Hepatocyte (in vitro differentiated cells): ENCODE measurements around the gene SGTA. TPM values are rescaled to one million over a fixed set of nuclear protein-coding genes. Genes with fewer than 3 reads are reported as not detected.

Experiments
- DNase-seq: peaks from one replicate; pipeline ENCODE4 v3.0.0-alpha.2; 2016; ENCODE audit warnings: low spot score
- H2AFZ ChIP-seq: fragments of 200-600 bp; sonication (generic); 2 replicates; pipeline ENCODE4 v1.6.0; 2016; ENCODE audit warnings: antibody characterized with exemption, mild to moderate bottlenecking
- H3K27ac ChIP-seq: fragments of 200-600 bp; sonication (generic); 2 replicates; pipeline ENCODE4 v1.5.1; 2016; ENCODE audit warnings: mild to moderate bottlenecking
- H3K27me3 ChIP-seq: fragments of 200-600 bp; sonication (generic); 2 replicates; pipeline ENCODE4 v1.6.1; 2016
- H3K36me3 ChIP-seq: fragments of 200-600 bp; sonication (generic); replicated peaks from 2 replicates; pipeline ENCODE4 v1.5.1; 2016; ENCODE audit warnings: low read depth; ENCODE audit not compliant: insufficient read depth
- H3K4me1 ChIP-seq: fragments of 200-600 bp; sonication (generic); 2 replicates; pipeline ENCODE4 v1.5.1; 2016; ENCODE audit warnings: mild to moderate bottlenecking, moderate library complexity; ENCODE audit not compliant: insufficient read depth
- H3K4me2 ChIP-seq: fragments of 200-600 bp; sonication (generic); 2 replicates; pipeline ENCODE4 v1.6.0; 2016
- H3K4me3 ChIP-seq: fragments of 200-600 bp; sonication (generic); 2 replicates; pipeline ENCODE4 v1.5.1; 2016; ENCODE audit warnings: mild to moderate bottlenecking
- H3K79me2 ChIP-seq: fragments of 200-600 bp; sonication (generic); 2 replicates; pipeline ENCODE4 v1.6.0; 2017; ENCODE audit warnings: mild to moderate bottlenecking
- H3K9me2 ChIP-seq: fragments of 200-600 bp; sonication (generic); replicated peaks from 2 replicates; pipeline ENCODE4 v1.6.0; 2017; ENCODE audit warnings: mild to moderate bottlenecking; ENCODE audit not compliant: insufficient read depth
- H3K9me3 ChIP-seq: fragments of 200-600 bp; sonication (generic); 2 replicates; pipeline ENCODE4 v1.5.1; 2016; ENCODE audit warnings: low read depth, mild to moderate bottlenecking
- H4K20me1 ChIP-seq: fragments of 200-600 bp; sonication (generic); 2 replicates; pipeline ENCODE4 v1.6.0; 2016; ENCODE audit warnings: mild to moderate bottlenecking; ENCODE audit not compliant: insufficient read depth, poor library complexity, severe bottlenecking
- CTCF ChIP-seq: fragments of 200-600 bp; sonication (generic); IDR thresholded peaks from 2 replicates; pipeline ENCODE4 v1.5.1; 2016; ENCODE audit warnings: antibody characterized with exemption, mild to moderate bottlenecking; ENCODE audit not compliant: poor library complexity
- EZH2 ChIP-seq: fragments of 200-600 bp; sonication (generic); IDR thresholded peaks from 2 replicates; pipeline ENCODE4 v1.6.1; 2016; ENCODE audit warnings: antibody characterized with exemption, mild to moderate bottlenecking, borderline replicate concordance
- EZH2phosphoT487 ChIP-seq: fragments of 200-600 bp; sonication (generic); IDR thresholded peaks from one replicate; pipeline ENCODE4 v1.6.1; 2018; ENCODE audit warnings: antibody characterized with exemption, mild to moderate bottlenecking, low read depth, moderate library complexity; ENCODE audit not compliant: unreplicated experiment, severe bottlenecking
- WGBS: methylation state at CpG from one replicate; pipeline ENCODE4 v1.1.6; 2016; ENCODE audit warnings: low lambda C conversion rate; ENCODE audit errors: missing lambda C conversion rate; 5-methylcytosine and 5-hydroxymethylcytosine counted together
- polyA plus RNA-seq: library from polyadenylated mRNA; unstranded; fragments of >200 nt; fragmentation: Nextera tagmentation; extraction: Ambion mirVana; gene quantifications from 2 replicates; pipeline ENCODE4 v1.2.1, GENCODE V29; 2016
- total RNA-seq: library from RNA; depleted of rRNA; stranded (reverse); fragments of >200 nt; gene quantifications from 2 replicates; pipeline ENCODE4 v1.2.3, GENCODE V29; 2014

The SGTA gene
- total and polyA plus RNA-seq, 2 experiments from 2014 or later = 37.4 to 62.8 TPM

DNA sequence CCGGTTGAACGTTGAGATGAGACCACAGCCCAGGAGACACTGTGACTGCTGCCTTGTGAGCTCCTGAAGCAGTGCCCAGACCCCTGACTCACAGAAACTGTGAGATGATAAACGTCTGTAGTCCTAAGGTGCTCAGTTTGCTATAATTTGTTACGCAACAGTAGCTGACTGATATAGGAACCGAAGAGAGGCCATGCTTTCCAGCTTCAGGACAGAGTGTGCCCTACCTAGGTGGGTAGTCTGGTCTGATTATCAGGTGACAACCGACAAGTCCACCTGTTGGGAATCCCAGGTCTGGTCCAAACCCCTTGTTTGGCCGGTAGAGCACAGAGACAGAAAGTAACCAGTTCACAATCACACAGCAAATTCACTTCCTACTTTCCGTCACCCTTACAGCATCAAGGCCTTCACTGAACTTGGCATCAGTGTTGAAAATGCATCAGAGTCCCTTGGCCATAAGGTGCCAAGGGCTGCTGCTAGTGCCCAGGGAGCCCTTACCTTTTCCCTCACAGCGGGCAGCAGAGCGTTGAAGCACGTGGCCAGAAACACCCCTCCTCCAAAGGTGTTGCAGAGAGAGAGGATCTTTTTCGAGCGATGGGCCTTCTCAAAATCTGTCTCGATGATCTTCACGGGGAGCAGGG, 46.4 kb downstream of the SGTA start:
- peaks cover 4% of the 10 kb centered on the region for H3K79me2 ChIP-seq
- no peak overlapping the region for H2AFZ ChIP-seq
- no peak for TF ChIP-seq CTCF
- no peak for TF ChIP-seq EZH2
- TF ChIP-seq EZH2phosphoT487 = no peak
- H3K9me3 ChIP-seq = no peaks in the 10 kb centered on the region
- no peaks in the 10 kb centered on the region for H3K36me3 ChIP-seq
- H3K9me2 ChIP-seq = no peaks in the 10 kb centered on the region
- no peak for DNase-seq
- H3K4me3 ChIP-seq = no peak overlapping the region
- WGBS = 94% methylated on average over 15 of the region's 15 CpGs
- H3K4me2 ChIP-seq = no peak overlapping the region
- no peaks in the 10 kb centered on the region for H3K4me1 ChIP-seq
- H3K27me3 ChIP-seq = no peaks in the 10 kb centered on the region
- H4K20me1 ChIP-seq = no peaks in the 10 kb centered on the region
- H3K27ac ChIP-seq = no peak overlapping the region

GRCh38 chr19:2735374-2735773, 47.7 kb downstream of the SGTA start:
- Histone ChIP-seq H3K27ac (no peak overlapping the region), H3K4me1 (no peaks in the 10 kb centered on the region), H2AFZ (no peak overlapping the region), H4K20me1 (no peaks in the 10 kb centered on the region), H3K27me3 (no peaks in the 10 kb centered on the region), H3K4me2 (no peak overlapping the region), H3K9me2 (no peaks in the 10 kb centered on the region), H3K9me3 (no peaks in the 10 kb centered on the region), H3K36me3 (no peaks in the 10 kb centered on the region), H3K4me3 (no peak overlapping the region), H3K79me2 (peaks cover 4% of the 10 kb centered on the region)
- DNase-seq = no peak
- TF ChIP-seq EZH2 = no peak
- TF ChIP-seq EZH2phosphoT487 = no peak
- no peak for TF ChIP-seq CTCF
- 99% methylated on average over 9 of the region's 12 CpGs for WGBS

GRCh38 chr19:2734589-2735288, 48.3 kb downstream of the SGTA start:
- H3K9me3 ChIP-seq = no peaks in the 10 kb centered on the region
- H4K20me1 ChIP-seq = no peaks in the 10 kb centered on the region
- WGBS = 97% methylated on average over 26 of the region's 26 CpGs
- TF ChIP-seq EZH2 = no peak
- TF ChIP-seq CTCF = no peak
- TF ChIP-seq EZH2phosphoT487 = no peak
- no peak overlapping the region for H3K4me2 ChIP-seq
- no peaks in the 10 kb centered on the region for H3K36me3 ChIP-seq
- DNase-seq = no peak
- H3K27me3 ChIP-seq = no peaks in the 10 kb centered on the region
- H2AFZ ChIP-seq = no peak overlapping the region
- H3K4me3 ChIP-seq = no peak overlapping the region
- peaks cover 4% of the 10 kb centered on the region for H3K79me2 ChIP-seq
- H3K4me1 ChIP-seq = no peaks in the 10 kb centered on the region
- H3K9me2 ChIP-seq = no peaks in the 10 kb centered on the region
- no peak overlapping the region for H3K27ac ChIP-seq
